HFFc6 (cell line): ENCODE measurements around the gene DUOX2. TPM values are rescaled to one million over a fixed set of nuclear protein-coding genes. Genes with fewer than 3 reads are reported as not detected.

Experiments
- DNase-seq: peaks from one replicate; pipeline ENCODE4 v3.0.0-alpha.2; 2018
- H3K27ac Mint-ChIP-seq: 2 replicates; pipeline ENCODE4 v1.8.0; 2020; ENCODE audit warnings: mild to moderate bottlenecking, mixed read lengths
- H3K27me3 Mint-ChIP-seq: 2 replicates; pipeline ENCODE4 v1.8.0; 2021; ENCODE audit warnings: mild to moderate bottlenecking, moderate library complexity, mixed read lengths; ENCODE audit not compliant: insufficient read depth
- H3K36me3 Mint-ChIP-seq: 2 replicates; pipeline ENCODE4 v1.8.0; 2021; ENCODE audit warnings: low read depth, mixed read lengths
- H3K4me1 Mint-ChIP-seq: 2 replicates; pipeline ENCODE4 v1.8.0; 2020; ENCODE audit warnings: low read depth, mixed read lengths
- H3K4me3 Mint-ChIP-seq: 2 replicates; pipeline ENCODE4 v1.8.0; 2020; ENCODE audit warnings: mild to moderate bottlenecking, moderate library complexity, mixed read lengths
- H3K9me3 Mint-ChIP-seq: 2 replicates; pipeline ENCODE4 v1.8.0; 2020; ENCODE audit warnings: mild to moderate bottlenecking, mixed read lengths
- total RNA-seq, 6 experiments: library from RNA; stranded (reverse); fragmentation: NEBNext Ultra II Directional; extraction: Animal tissue kit (Norgen Biotek cat#: 25700); gene quantifications; 2 replicates in 1 of 6; 3 replicates in 5 of 6; pipeline ENCODE4 v1.2.3, GENCODE V29; 2021
- TF ChIP-seq, protein P1 (sequence below): fragments of 200-600 bp; sonication (generic); IDR thresholded peaks from 2 replicates; pipeline ENCODE4 v1.5.0; 2021; ENCODE audit warnings: antibody characterized with exemption, mild to moderate bottlenecking

Gene DUOX2
- total RNA-seq, 6 experiments from 2014 or later: not detected

DNA sequence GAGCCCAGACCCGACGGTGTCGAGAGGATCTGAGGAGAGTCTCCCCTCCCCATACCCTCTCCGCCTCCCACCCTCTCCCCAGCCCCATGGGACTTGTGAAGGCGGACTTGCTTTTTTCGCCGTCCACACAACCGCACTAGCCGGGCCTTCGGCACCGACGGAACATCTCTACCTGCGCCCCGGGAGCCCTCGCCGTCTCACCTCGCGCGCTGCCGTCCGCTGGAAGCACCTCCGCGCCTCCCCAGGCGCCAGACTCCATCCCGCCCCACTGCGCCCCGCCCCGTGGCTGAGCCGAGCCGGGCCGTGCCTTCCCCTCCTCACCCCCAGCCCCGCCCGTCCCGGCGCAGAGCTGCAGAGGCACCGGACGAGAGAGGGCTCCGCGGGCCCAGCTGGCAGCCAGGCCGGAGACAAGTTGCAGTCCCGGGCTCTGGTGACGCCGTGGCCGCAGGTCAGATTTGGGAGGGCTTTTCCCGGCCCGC lies 15.7 kb upstream of the DUOX2 start, which contains the start of the genes DUOX1 and DUOXA1:
Gene DUOX1, plus strand, starts transcription at position 344 of the 479 bp plus-strand sequence. CDS start 1,973 bp downstream, outside the sequence.
Gene DUOXA1, minus strand, starts transcription at position 229 of the 479 bp plus-strand sequence. CDS start 6,865 bp downstream, outside the sequence.
- Mint-ChIP-seq H3K4me3 (no peak within 1 kb of the TSS), H3K4me1 (no peaks in the 10 kb centered on the region), H3K27me3 (peaks cover 46% of the 10 kb centered on the region), H3K36me3 (no peaks in the 10 kb centered on the region), H3K27ac (no peak within 1 kb of the TSS), H3K9me3 (no peaks in the 10 kb centered on the region)
- TF ChIP-seq, protein P1, sequence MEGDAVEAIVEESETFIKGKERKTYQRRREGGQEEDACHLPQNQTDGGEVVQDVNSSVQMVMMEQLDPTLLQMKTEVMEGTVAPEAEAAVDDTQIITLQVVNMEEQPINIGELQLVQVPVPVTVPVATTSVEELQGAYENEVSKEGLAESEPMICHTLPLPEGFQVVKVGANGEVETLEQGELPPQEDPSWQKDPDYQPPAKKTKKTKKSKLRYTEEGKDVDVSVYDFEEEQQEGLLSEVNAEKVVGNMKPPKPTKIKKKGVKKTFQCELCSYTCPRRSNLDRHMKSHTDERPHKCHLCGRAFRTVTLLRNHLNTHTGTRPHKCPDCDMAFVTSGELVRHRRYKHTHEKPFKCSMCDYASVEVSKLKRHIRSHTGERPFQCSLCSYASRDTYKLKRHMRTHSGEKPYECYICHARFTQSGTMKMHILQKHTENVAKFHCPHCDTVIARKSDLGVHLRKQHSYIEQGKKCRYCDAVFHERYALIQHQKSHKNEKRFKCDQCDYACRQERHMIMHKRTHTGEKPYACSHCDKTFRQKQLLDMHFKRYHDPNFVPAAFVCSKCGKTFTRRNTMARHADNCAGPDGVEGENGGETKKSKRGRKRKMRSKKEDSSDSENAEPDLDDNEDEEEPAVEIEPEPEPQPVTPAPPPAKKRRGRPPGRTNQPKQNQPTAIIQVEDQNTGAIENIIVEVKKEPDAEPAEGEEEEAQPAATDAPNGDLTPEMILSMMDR: no peak
- DNase-seq: no peak

DNA sequence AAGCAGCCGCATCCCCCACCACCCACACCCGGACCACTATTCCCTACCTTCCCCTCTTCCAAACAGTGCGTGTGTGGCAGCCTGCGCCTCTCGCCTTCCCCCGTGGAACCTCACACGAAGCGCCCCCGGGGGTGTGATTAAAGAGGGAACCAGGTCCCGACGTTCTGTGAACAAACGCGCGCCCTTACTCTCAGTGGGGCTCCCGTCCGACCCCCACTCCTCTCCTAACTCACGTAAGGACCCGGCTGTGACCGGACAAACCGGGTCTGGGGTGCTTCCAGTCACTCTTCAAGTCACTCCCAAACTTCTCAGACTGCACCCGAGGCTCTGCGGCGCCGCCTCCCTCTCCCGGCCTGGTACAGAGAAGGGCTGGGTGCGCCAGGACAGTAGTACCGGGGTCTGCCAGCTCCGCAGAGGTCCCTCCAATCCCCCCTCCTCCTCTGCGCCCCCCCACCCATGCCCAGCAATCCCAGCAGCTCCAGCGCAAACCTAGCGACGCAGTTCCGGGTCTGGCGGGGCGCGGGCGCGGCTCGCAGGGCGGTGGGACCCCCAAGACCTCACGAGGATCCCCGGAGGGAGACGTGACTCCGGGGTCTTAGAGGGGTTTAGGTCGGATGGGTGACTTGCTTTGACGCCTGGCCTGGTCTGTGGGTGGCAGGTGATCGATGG lies 15.1 kb upstream of the DUOX2 start:
- Mint-ChIP-seq H3K27me3 (peaks cover 49% of the 10 kb centered on the region), H3K36me3 (no peaks in the 10 kb centered on the region), H3K4me1 (no peaks in the 10 kb centered on the region), H3K4me3 (no peak overlapping the region), H3K27ac (no peak overlapping the region), H3K9me3 (no peaks in the 10 kb centered on the region)
- DNase-seq: no peak
- TF ChIP-seq, protein P1: no peak

DNA sequence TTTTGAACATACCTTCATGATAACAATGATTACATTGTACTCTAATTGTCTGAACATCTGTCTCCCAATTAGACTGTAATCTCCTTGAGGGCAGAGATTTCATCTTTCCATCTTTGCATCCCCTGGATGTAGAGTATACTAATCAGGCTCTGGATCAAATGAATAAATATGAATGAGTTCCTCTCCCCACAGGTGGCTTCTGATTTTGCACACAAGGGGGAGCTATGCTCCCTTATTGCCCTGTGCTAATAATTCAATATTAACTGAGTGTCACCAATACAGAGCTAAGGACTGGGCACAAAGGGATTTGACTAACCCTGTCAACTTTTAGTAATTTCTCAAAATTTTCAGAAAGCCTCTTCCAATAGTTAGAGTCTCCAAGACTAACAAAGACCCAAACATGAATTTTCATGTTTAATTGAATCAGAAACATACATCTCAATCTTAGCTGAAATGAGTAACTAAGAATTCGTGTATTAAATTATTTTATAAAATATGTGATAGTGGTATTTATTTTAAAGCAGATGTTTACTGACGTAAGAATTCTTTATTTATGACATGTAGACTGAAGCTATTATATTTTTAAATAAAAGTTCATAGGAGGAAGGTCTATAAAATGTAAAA lies 12.7 kb upstream of the DUOX2 start:
- TF ChIP-seq, protein P1: peak; percentile 86
- Mint-ChIP-seq H3K36me3 (no peaks in the 10 kb centered on the region), H3K4me1 (peaks cover 8% of the 10 kb centered on the region), H3K27me3 (peaks cover 35% of the 10 kb centered on the region), H3K9me3 (no peaks in the 10 kb centered on the region), H3K4me3 (no peak overlapping the region), H3K27ac (no peak overlapping the region)
- peak; percentile 43 for DNase-seq

DNA sequence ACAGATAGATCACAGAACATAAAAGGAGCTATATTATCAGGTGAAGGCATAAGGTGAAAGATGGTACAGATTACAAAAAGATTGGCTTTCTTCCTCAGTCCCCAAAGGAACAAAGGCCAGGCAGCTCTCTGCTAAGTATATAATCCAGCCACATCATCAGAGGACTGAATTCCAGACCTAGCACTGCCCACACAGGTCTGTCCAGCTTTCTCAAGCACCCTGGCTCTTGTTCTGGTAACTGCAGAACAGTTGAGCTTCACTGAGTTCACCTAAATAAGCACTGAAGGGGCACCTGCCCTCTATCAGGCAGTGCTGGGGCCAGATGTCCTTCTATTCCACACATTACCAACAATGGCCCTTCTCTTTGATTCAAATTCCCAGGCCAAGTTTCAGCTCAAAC lies 9.4 kb upstream of the DUOX2 start:
- Mint-ChIP-seq H3K9me3 (no peaks in the 10 kb centered on the region), H3K4me1 (peaks cover 17% of the 10 kb centered on the region), H3K27me3 (peaks cover 19% of the 10 kb centered on the region), H3K27ac (no peak overlapping the region), H3K4me3 (no peak overlapping the region), H3K36me3 (no peaks in the 10 kb centered on the region)
- TF ChIP-seq, protein P1: no peak
- DNase-seq: no peak

DNA sequence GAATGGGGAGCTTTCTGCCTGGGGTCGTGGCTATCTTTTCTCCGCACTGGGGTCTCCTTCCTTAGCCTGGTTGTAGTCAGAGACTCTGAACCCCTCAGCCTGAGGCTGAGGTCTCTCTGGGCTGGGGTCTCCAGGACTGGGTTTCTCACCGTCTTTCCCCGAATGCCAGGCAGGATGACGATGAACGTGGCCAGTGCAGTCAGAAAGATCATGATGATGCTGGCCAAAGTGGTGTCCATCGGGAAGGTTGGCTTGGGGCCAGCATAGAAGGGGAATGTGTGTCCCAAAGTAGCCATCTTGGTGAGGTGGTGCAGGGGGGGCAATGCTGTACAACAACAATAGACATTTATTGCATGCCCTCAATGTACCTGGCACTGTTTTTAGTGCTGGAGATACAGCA lies 8.7 kb upstream of the DUOX2 start:
- Mint-ChIP-seq H3K27ac (no peak overlapping the region), H3K27me3 (peaks cover 17% of the 10 kb centered on the region), H3K4me1 (peaks cover 24% of the 10 kb centered on the region), H3K36me3 (no peaks in the 10 kb centered on the region), H3K9me3 (no peaks in the 10 kb centered on the region), H3K4me3 (no peak overlapping the region)
- DNase-seq: no peak
- TF ChIP-seq, protein P1: no peak
